ENCODE measurements around the gene GNAT3. TPM values are rescaled to one million over a fixed set of nuclear protein-coding genes. Genes with fewer than 3 reads are reported as not detected.

GNAT3 gene
- total RNA-seq, result not detected in 2 replicates

DNA sequence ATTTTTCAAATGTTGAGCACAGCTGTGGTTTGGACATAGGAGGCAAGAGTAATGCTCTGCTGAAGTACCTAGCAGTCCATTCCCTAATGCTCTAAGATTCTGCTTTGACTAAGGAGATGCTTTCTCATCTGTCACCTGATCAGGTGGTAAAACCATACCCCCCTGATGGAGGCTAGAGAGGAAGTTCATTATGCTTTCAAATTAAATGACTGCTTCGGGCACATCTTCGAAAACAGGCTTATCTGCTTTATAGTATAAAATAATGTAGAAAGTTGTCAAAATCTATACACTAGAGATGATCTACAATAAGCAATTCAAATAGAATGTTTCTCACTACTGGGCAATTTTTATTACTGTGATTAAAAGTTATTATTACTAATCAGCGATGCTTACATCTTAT is at the start of gene GNAT3:
TSS of gene GNAT3 (minus strand) at position 101 of the 400 bp plus-strand sequence. CDS start 138 bp downstream, outside the sequence.

Other genes starting within 250 kb of the GNAT3 start
- 0.18 and 0.32 TPM in 2 replicates for gene CD36, start 126.6 kb upstream of the GNAT3 start, total RNA-seq

All from cardiac atrium fibroblast (primary cell).